Skeletal muscle cell (primary cell): ENCODE measurements around the gene TDRKH.
"Not testable (repeated sequence)": the region's sequence is repeated elsewhere in the genome, so short reads cannot be mapped to it uniquely, and the experiment has no call there.

ENCODE experiments used
- DNase-seq: peaks from one replicate; pipeline ENCODE4 v3.0.0-alpha.2; 2010; ENCODE audit warnings: low read depth
- H3K4me3 ChIP-seq: 2 replicates; pipeline ENCODE4 v1.5.1; 2011; ENCODE audit warnings: low read depth, mild to moderate bottlenecking, control low read depth, low read length, moderate library complexity

TDRKH gene

DNA sequence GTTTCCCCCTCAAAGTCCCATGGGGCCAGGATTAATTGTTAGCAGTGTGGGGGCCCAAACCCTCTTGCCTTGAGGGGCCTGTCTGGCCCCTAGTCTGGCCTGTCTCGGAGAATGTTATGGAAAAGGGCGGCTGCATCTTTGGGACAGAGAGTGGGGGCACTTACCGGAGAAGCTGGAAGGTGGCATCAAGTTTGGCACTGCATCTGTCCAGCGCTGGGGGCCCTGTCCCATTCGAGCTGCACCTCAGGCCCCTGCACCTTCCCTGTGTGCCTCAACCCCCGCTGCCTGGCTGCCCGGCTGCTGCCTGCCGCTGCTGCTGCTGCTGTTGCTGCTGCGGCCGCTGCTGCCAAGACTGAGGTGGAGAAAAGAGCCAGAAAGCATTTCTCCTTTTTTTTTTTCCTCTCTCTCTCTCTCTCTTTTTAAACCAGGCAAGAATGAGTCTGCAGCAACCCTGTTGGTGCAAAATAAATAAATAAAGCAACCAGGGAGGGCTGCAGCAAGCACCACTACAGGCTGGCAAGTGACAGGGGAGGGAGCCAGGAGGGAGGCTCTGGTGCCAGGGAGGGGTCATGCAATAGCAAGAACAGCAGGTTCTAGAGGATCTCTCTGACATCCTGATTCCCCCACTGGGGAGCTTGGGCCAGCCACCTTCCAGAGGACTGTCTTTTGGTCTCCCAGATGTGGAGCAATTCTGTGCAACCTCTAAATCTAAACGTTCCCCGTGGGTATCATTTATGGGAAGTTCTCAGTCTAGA, 14.9 kb upstream of the TDRKH start, which contains the start of gene LINGO4:
Gene LINGO4 (minus strand): TSS at position 354 of the 755 bp plus-strand sequence. CDS start 2,715 bp downstream, outside the sequence.
- DNase-seq: no peak

DNA sequence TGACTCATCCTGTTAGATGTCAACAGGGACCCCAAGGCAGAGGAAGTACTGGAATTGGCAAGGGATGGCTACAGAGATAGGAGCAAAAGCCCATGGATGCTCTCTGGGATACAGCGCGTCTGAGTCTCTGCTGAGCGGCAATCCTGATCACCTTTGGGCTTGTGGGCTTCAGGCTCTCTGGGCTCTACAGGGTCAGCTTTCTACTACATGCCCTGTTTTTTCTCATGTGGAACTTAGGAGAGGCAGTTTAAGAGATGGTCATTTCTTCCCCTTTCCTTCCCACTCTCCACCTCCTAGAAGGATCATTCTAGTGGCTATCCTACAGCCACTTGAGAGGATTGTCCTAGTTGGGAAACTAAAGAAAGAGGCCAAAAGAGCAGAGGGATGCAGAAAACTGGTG, 13.6 kb upstream of the TDRKH start:
- no peak overlapping the region for H3K4me3 ChIP-seq
- DNase-seq: no peak

More for the DNA sequence above, 14.9 kb upstream of the TDRKH start, which contains the start of gene LINGO4:
- no peak within 1 kb of the TSS for H3K4me3 ChIP-seq

DNA sequence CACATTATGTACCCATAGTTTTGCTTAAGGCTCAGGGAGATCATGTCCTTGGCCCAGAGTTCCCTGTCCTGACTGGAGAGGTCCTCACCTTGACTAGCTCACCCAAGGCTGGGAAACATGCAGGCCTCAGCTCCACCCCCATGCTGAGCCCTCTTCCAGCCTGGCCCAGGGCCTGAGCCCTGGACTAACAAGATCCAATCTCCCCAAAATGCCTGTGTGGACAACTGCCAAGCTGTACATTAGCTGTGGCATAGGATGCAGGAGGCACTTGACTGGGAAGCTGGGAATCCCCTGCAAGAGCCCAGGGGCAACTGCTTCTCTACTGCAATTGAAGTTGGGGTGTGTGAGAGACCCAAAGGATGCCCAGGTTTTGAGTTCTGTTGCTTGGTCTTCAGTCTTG, 12.9 kb upstream of the TDRKH start:
- no peak overlapping the region for H3K4me3 ChIP-seq
- no peak for DNase-seq

DNA sequence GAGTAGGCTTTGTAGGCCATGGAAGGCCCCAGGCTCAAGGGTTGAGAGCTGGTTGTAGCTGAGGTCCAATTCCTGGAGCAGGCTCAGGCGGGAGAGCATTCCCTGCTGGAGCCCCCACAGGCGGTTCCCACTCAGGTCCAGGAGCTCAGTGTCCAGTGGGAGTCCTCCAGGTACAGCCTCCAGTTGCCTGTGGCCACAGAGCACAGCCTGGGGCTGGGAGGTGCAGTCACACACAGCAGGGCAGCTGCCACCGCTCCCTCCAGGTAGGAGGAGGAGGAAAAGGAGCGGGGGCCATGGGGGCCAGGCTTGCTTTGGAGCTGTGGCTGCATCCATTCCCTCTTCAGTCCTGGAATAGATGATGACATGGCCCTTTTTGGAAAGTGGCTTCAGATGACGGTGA, 12.1 kb upstream of the TDRKH start:
- no peak overlapping the region for H3K4me3 ChIP-seq
- DNase-seq: no peak

DNA sequence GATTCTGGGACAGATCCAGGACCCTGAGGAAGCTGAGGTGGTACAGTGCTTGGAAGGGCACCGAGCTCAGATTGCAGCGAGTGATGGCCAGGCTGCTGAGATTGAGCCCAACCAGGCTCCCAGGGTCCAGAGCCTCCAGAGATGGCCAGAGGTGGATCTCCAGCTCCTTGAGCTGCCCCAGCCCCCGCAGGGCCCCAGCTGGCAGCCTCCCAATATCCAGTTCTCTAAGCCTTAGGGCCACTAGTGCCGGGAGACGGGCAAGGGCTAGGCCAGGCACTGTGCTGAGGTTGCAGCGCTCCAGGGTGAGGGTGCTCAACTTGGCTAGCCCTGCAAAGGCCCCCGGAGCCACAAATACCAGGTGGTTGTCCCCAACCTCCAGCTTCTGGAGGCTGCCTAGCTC, 11.5 kb upstream of the TDRKH start:
- DNase-seq: no peak
- H3K4me3 ChIP-seq: no peak overlapping the region

DNA sequence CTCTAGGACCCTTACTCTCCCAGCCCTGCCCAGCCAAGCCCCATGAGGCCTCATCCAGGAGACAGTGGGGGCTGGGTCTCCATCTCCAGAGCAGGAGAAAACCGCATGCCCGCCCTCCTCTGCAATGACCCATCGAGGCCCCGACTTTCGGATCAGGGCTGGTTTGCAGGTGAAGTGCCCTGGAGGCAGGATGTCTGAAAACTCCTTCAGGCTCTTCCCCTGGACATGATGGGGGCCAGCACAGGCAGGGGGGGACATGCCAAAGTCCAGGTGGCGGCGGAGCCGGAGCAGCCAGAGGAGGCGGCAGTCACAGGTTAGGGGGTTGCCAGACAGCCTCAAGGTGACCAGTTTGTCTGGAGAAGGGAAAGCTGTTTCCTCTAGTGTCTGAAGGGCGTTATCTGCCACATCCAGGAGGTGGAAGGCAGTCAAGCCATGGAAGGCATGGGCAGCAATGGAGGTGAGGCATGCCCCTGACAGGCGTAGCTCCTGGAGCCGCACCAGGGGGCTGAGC, 11.1 kb upstream of the TDRKH start:
- no peak overlapping the region for H3K4me3 ChIP-seq
- no peak for DNase-seq

DNA sequence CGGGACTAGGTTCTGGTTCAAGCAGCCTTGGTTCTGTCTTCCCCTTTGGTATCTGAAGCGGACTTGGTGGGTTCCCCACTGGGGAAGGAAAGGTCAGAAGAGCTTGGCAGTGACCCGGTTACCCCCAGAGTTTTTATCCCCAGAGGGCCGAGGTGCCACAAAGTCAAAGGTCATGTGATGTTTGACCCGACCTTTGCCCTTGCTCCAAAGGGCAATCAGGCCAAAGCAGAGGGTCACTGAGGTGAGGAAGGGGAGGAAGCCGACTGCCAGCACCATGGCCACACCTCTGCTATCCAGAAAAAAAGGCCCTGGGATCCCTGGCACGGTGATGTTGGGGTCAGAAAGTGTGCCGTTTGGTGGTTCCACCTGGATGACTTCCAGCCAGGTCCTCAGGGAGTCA, 10.5 kb upstream of the TDRKH start:
- no peak overlapping the region for H3K4me3 ChIP-seq
- DNase-seq: no peak

DNA sequence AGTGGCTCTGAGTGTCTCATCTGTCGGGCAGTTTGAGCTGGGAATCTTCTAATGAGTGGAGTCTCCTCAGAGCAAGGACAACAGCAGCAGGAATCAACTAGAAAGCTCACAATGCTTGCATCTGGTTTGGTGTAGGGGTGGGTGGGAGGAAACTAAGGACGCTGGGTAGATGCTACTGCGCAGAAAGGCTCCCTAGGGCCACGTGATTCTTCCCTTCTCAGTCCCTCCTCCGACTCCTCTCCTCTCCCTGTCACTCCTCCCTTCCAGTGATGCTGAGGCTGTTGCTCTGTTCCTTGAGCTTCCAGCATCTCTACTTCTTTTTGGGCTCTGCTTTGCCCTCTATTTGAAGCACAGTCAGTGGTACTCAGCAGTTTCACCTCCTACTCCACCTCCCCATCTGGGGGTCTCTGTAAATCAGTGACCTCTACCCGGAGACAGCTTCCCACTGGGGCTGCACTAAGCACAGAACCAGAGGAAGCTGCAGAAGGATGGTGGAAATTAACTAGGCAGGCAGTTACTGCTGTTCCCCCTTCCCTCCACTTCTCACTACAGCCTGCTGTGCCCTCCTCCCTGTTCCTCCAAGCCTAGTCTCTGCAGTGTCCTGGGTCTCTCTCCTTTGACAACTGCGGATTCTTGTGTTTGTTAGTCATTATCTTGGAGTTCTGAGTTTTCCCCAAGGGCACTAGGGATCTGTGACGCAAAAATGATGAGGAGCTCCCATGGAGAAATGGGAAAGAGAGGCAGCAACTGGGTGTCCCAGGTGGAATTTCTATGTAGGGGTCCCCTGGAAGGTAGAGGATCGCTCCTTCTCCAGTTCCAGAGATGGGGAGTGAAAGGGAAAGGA, 9.1 kb upstream of the TDRKH start:
- DNase-seq: no peak
- no peak overlapping the region for H3K4me3 ChIP-seq

DNA sequence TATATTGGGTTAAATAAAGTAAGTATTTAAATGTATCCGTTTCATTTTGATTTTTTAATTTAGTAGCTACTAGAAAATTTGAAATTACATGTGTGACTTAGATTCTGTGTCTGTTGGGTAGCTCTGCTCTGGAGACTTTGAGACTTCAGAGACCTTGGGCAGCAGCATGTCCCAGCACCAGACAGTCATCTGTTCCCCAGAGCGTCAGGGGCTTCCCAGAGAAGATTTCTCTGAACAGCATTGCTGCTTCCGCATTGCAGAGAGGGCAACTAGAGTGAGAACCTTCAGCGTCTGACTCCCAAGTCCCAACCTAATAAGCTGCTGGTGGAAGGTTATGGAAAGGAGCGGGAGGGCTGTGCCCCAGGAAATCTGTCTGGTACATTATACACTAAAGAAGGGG, 8.3 kb upstream of the TDRKH start:
- H3K4me3 ChIP-seq: no peak overlapping the region
- DNase-seq: no peak

DNA sequence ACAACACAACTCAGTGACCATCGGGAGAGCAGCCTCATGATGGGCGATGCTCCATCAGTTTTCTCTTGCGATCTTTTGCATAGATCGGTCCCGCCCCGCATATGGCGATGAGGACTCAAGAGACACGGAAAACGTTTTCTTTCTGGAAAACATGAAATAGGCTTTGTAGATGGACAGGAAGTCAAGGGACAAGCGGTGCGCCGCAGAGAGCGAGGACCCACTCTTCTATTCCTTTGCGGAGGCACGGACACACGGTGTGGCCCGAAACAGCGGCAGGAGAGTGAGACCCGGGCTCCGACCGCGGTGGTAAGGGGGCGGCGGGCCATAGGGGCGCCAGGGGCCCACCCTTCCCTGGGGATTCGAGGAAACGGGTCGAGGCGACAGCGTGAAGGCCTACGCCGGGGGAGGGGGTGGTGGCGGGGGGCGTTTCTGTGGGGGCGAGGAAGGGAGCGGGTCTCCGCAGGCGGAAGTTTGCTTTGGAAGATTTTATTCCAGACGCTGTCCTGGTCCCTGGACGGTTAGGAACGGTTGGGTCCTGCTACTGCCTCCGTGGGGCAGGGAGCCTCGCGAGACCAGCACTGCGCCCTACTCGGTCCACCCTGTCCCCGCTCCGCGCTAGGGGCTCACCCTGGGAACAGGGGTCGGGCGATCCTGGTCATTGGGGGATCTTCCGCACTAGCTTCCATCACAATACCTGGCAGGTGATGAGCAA, 796 bp upstream of the TDRKH start:
- H3K4me3 ChIP-seq: peak overlapping the region; percentile 71
- DNase-seq: no peak

DNA sequence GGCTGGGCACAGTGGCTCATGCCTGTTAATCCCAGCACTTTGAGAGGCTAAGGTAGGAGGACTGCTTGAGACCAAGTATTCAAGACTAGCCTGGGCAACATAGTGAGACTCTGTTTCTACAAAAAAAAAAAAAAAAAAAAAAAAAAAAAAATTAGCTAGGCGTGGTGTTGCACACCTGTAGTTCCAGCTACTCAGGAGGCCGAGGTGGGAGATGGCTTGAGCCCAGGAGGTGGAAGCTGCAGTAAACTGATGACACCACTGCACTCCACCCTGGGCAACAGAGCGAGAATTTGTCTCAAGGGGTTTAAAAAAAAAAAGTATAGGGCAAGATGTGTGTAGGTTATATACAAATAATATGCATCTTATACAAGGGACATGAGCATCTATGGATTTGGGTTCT, 2.6 kb downstream of the TDRKH start:
- no peak overlapping the region for H3K4me3 ChIP-seq

DNA sequence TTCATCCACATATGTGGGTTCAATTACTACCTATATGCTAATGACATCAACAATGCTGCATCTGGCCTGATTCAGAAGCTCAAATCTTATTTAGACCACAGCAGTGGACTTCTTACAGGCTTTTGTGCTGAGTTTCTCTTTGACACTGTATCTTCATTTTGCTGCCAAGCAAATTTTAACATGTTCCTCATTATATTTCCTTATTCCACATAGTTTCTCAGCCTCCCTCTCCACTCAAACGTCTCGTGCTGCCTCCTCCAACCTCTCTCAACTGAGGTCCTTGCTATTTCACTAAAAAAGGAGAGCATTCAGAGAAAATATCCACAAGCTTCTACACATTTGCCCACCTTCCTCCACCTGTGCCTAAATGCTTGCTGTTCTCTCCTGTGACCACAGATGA, 6.5 kb downstream of the TDRKH start:
- H3K4me3 ChIP-seq: no peak overlapping the region
- DNase-seq: no peak

More for the DNA sequence above, 2.6 kb downstream of the TDRKH start:
- DNase-seq: no peak

DNA sequence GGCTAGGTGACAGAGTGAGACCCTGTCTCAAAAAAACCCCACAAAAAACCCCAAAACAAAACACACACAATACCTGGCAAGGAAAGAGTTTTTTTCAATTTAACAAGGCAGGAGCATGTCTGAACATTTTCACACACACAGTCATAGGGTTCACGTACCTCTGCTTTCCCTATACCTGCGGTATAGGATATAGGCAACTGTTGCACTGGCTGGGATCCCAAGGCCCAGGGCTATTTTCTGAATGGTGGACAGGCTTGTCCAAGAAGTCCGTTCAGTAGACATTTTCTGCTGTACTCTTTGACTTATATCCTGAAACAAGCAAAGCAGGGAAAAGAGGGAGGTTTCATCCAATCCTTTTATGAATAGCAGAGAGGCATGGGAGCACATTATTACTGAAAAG, 7.6 kb downstream of the TDRKH start:
- no peak for DNase-seq
- H3K4me3 ChIP-seq: no peak overlapping the region

DNA sequence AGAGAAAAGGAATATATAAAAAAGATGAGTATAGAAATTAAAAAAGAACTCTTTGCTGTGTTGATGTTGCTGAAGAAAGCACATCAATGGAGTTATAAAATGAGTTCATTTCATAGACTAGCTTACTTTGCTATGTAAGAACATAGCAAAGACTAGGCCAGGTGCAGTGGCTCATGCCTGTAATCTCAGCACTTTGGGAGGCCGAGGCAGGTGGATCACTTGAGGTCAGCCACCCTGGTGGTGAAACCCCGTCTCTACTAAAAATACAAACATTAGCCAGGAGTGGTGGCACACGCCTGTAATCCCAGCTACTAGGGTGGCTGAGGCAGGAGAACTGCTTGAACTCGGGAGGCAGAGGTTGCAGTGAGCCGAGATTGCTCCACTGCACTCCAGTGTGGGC, 8.3 kb downstream of the TDRKH start:
- not testable (repeated sequence) for H3K4me3 ChIP-seq, DNase-seq

DNA sequence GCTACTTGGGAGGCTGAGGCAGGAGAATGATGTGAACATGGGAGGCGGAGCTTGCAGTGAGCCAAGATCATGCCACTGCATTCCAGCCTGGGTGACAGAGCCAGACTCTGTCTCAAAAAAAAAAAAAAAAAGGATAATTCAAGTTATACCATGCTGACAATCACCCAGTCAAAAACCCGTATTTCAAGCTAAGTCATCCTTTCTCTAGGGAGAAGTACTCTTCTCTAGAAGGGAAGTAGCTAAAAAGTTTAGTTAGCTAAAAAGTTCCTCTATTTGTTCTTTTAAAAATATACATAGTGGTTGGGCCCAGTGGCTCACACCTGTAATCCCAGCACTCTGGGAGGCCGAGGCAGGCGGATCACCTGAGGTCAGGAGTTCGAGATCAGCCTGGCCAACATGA, 9.6 kb downstream of the TDRKH start:
- not testable (repeated sequence) for DNase-seq, H3K4me3 ChIP-seq

DNA sequence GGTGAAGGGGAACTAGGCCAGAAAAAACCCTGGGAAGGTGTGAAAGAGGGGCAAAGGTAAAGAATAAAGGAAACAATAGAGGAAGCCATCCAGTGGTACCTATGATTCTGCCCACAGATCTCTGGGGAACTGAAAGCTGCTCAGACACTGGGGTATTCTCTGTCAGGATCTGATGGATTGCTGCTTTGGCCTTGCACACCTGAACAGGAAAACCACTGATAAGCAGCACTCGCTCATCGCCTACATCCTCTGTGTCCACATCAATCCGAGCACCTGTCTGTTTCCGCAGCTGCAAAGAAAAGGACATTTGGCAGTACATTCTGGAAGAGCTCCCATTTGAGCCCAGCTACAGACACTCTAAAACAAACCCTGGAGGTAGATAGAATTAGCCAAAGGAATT, 10.4 kb downstream of the TDRKH start:
- no peak for DNase-seq
- H3K4me3 ChIP-seq: no peak overlapping the region

DNA sequence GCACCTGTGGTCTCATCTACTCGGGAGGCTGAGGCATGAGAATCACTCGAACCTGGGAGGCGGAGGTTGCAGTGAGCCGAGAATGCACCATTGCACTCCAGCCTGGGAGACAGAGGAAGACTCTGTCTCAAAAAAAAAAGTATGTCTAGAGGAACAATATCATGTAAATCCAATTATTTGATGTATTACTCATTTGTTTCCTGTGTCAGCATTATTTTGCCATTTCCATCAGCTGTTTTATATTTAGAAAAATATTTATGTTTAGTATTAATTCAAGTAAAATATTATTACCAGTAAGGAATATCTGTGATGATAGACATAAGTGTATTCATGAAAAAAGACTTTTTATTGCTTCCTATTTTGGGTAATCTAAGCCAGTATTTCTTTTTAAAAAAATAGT, 13.0 kb downstream of the TDRKH start:
- no peak overlapping the region for H3K4me3 ChIP-seq
- DNase-seq: no peak

DNA sequence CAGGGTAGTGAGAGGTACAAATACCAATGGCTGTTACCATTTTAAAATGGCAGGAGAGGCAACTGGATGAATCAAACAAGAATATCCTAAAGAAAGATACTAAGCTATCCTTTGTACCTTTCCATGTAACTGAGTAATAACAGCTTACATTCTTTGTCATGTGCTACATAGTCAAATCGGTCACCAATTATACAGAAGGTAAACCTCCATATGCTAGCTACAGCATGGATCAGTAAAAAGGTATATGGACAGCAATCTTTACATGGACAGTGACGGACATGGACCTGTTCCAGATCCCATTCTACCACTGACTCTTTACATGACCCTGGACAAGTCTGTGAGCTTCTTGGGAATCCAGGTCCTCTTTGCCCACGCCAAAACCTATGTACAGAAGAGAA, 13.6 kb downstream of the TDRKH start:
- no peak overlapping the region for H3K4me3 ChIP-seq
- no peak for DNase-seq

DNA sequence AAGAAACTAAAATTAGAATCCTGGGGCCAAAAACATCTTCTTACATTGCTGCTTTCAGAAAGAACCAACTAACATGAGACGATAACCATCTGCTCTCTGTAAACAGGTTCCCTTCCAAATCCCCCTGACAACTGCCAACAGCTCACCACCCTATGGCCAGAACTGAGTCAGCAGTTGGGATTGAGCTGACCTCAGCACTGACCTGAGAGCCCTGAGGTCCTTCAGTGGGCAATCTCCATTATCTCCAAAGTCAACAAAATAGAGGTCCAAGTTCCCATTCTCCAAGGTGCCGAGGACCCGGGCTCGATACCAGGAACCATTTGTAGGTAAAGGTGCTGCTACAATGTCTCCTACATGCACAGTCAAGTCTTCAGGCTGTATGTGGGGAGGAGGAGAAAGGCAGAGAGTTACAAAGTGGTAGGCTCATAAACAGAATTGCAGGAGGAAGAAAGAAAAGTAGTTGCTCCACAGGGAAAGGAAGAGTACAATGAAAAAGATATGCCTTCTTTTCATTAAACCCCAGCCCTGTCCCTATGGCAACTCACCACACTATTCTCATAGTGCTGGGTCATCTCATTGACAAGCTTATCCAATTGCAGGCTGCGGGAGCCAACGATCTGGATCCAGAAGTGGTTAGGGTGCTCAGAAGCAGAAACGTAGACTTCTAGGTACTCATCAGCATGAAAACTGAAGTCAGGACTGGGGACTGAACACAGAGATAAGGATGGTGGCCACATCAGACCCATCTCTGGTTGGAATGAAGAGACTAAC, 14.2 kb downstream of the TDRKH start:
- no peak overlapping the region for H3K4me3 ChIP-seq
- no peak for DNase-seq
